ENCODE data around the gene SLC2A14. TPM values are rescaled to one million over a fixed set of nuclear protein-coding genes. Genes with fewer than 3 reads are reported as not detected.
"Not testable (repeated sequence)": the region's sequence is repeated elsewhere in the genome, so short reads cannot be mapped to it uniquely, and the experiment has no call there.

The SLC2A14 gene
- total RNA-seq, 1 experiment from 2014 or later = not detected

DNA sequence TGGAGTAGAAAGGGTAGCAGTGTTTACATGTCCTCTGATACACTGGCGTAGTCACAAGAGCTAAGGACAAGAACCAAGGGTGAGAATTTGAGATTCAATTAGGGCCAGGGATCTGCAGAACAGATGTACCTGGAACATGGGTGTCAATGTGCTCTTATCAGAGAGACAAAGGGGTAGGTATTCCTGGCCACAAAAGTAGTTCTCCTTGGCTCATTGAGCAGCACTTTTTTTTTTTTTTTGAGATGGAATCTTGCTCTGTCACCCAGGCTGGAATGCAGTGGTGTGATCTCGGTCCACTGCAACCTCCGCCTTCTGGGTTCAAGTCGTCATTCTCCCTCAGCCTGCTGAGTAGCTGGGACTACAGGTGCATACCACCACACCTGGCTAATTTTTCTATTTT is 33.6 kb upstream of the SLC2A14 start:
- H3K4me2 ChIP-seq (ENCODE audit: low read depth, low read length, poor library complexity, severe bottlenecking); DNase-seq; H3K79me2 ChIP-seq (ENCODE audit: low read length); H3K9me2 ChIP-seq (replicated peaks; ENCODE audit: insufficient read depth, low read length); H2AFZ ChIP-seq (ENCODE audit: low read length); H3K4me1 ChIP-seq (ENCODE audit: low read length); H3K27me3 ChIP-seq (ENCODE audit: low read length); H3K27ac ChIP-seq (ENCODE audit: low read length); H3K9me3 ChIP-seq (ENCODE audit: low read length); H3K4me3 ChIP-seq (ENCODE audit: low read length); H3K9ac ChIP-seq (ENCODE audit: low read length); H3K36me3 ChIP-seq (ENCODE audit: insufficient read depth, low read length); H4K20me1 ChIP-seq (ENCODE audit: insufficient read depth, low read depth, low read length): not testable (repeated sequence)

DNA sequence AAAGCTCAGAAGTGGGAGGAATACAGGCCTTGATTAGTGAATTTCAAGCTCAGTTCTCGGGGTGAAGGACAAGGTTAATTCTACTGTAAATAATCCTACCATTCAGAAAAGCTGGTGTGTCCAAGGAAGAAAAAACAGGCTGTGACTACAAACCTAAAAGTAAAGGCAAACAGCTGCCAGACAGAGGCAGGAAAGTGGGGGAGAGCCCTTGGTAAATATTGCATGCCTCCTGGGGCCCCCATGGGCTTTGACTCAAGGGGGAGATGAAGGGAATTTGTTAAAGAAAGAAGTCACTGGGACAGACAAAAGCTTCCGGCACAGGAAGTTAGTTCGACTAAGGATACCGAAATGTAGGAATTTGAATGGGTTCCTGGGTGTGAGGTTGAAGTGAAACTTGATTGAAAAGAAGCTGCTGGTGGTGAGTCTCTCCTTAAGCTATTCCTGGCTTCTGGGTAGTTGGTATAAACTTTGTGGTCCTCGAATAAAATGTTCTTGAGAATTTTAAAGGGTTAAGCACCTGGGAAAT is 32.9 kb upstream of the SLC2A14 start:
- not testable (repeated sequence) for H2AFZ ChIP-seq (ENCODE audit: low read length); H3K9ac ChIP-seq (ENCODE audit: low read length); H3K36me3 ChIP-seq (ENCODE audit: insufficient read depth, low read length); H3K27ac ChIP-seq (ENCODE audit: low read length); H3K4me2 ChIP-seq (ENCODE audit: low read depth, low read length, poor library complexity, severe bottlenecking); H3K9me2 ChIP-seq (replicated peaks; ENCODE audit: insufficient read depth, low read length); DNase-seq; H3K27me3 ChIP-seq (ENCODE audit: low read length); H4K20me1 ChIP-seq (ENCODE audit: insufficient read depth, low read depth, low read length); H3K4me1 ChIP-seq (ENCODE audit: low read length); H3K79me2 ChIP-seq (ENCODE audit: low read length); H3K4me3 ChIP-seq (ENCODE audit: low read length); H3K9me3 ChIP-seq (ENCODE audit: low read length)

- Histone ChIP-seq H3K4me3 (ENCODE audit: low read length) (no peak overlapping the region), H2AFZ (ENCODE audit: low read length) (no peak overlapping the region), H3K36me3 (ENCODE audit: insufficient read depth, low read length) (no peaks in the 10 kb centered on the region), H3K9me2 (replicated peaks; ENCODE audit: insufficient read depth, low read length) (no peaks in the 10 kb centered on the region), H3K27me3 (ENCODE audit: low read length) (no peaks in the 10 kb centered on the region), H3K27ac (ENCODE audit: low read length) (no peak overlapping the region), H3K9me3 (ENCODE audit: low read length) (no peaks in the 10 kb centered on the region), H3K9ac (ENCODE audit: low read length) (no peak overlapping the region), H3K4me2 (ENCODE audit: low read depth, low read length, poor library complexity, severe bottlenecking) (no peak overlapping the region), H4K20me1 (ENCODE audit: insufficient read depth, low read depth, low read length) (no peaks in the 10 kb centered on the region), H3K4me1 (ENCODE audit: low read length) (no peaks in the 10 kb centered on the region), H3K79me2 (ENCODE audit: low read length) (no peaks in the 10 kb centered on the region)
- DNase-seq = no peak
Measured at GRCh38 chr12:7905071-7905470, 32.4 kb upstream of the SLC2A14 start.

- DNase-seq = not testable (repeated sequence)
Measured at GRCh38 chr12:7902416-7902815, 29.7 kb upstream of the SLC2A14 start.

GRCh38 chr12:7899755-7900154 is 27.0 kb upstream of the SLC2A14 start:
- H4K20me1 ChIP-seq (ENCODE audit: insufficient read depth, low read depth, low read length) = no peaks in the 10 kb centered on the region
- no peak for DNase-seq
- no peaks in the 10 kb centered on the region for H3K4me1 ChIP-seq (ENCODE audit: low read length)
- no peak overlapping the region for H3K4me2 ChIP-seq (ENCODE audit: low read depth, low read length, poor library complexity, severe bottlenecking)
- H3K27me3 ChIP-seq (ENCODE audit: low read length) = no peaks in the 10 kb centered on the region
- no peaks in the 10 kb centered on the region for H3K9me3 ChIP-seq (ENCODE audit: low read length)
- H3K27ac ChIP-seq (ENCODE audit: low read length) = no peak overlapping the region
- no peaks in the 10 kb centered on the region for H3K36me3 ChIP-seq (ENCODE audit: insufficient read depth, low read length)
- H3K79me2 ChIP-seq (ENCODE audit: low read length) = no peaks in the 10 kb centered on the region
- H3K9me2 ChIP-seq (replicated peaks; ENCODE audit: insufficient read depth, low read length) = no peaks in the 10 kb centered on the region
- H3K9ac ChIP-seq (ENCODE audit: low read length) = no peak overlapping the region
- no peak overlapping the region for H2AFZ ChIP-seq (ENCODE audit: low read length)
- H3K4me3 ChIP-seq (ENCODE audit: low read length) = no peak overlapping the region

More at GRCh38 chr12:7902416-7902815, 29.7 kb upstream of the SLC2A14 start:
- H3K36me3 ChIP-seq (ENCODE audit: insufficient read depth, low read length); H2AFZ ChIP-seq (ENCODE audit: low read length); H3K9me2 ChIP-seq (replicated peaks; ENCODE audit: insufficient read depth, low read length); H3K9me3 ChIP-seq (ENCODE audit: low read length); H3K27ac ChIP-seq (ENCODE audit: low read length); H3K79me2 ChIP-seq (ENCODE audit: low read length); H3K4me3 ChIP-seq (ENCODE audit: low read length); H3K4me1 ChIP-seq (ENCODE audit: low read length); H3K27me3 ChIP-seq (ENCODE audit: low read length); H3K9ac ChIP-seq (ENCODE audit: low read length); H4K20me1 ChIP-seq (ENCODE audit: insufficient read depth, low read depth, low read length); H3K4me2 ChIP-seq (ENCODE audit: low read depth, low read length, poor library complexity, severe bottlenecking): not testable (repeated sequence)

DNA sequence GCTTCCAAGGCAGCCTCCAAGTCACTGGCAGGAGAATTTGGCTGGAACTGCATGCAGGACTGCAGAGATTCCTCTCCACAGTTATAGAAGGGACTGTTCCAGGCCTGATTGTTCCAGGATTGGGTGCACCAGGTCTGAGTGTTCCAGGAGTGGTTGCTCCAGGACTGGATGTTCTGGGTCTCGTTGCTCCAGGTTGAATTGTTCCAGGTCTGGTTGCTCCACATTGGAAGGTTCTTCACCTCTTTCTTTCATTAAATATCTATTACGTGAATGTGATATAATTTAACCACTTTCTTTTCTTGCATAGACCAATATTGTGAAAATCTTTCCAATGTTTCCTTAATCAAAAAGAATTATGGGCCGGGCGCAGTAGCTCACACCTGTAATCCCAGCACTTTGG is 24.0 kb upstream of the SLC2A14 start:
- H3K4me1 ChIP-seq (ENCODE audit: low read length); H3K79me2 ChIP-seq (ENCODE audit: low read length); H3K4me3 ChIP-seq (ENCODE audit: low read length); DNase-seq; H3K4me2 ChIP-seq (ENCODE audit: low read depth, low read length, poor library complexity, severe bottlenecking); H3K9ac ChIP-seq (ENCODE audit: low read length); H3K36me3 ChIP-seq (ENCODE audit: insufficient read depth, low read length); H2AFZ ChIP-seq (ENCODE audit: low read length); H4K20me1 ChIP-seq (ENCODE audit: insufficient read depth, low read depth, low read length); H3K27ac ChIP-seq (ENCODE audit: low read length); H3K9me3 ChIP-seq (ENCODE audit: low read length); H3K9me2 ChIP-seq (replicated peaks; ENCODE audit: insufficient read depth, low read length); H3K27me3 ChIP-seq (ENCODE audit: low read length): not testable (repeated sequence)

GRCh38 chr12:7892186-7892980 is 19.7 kb upstream of the SLC2A14 start:
- Histone ChIP-seq H4K20me1 (ENCODE audit: insufficient read depth, low read depth, low read length) (no peaks in the 10 kb centered on the region), H3K4me2 (ENCODE audit: low read depth, low read length, poor library complexity, severe bottlenecking) (no peak overlapping the region), H3K9me3 (ENCODE audit: low read length) (no peaks in the 10 kb centered on the region), H3K27me3 (ENCODE audit: low read length) (no peaks in the 10 kb centered on the region), H3K79me2 (ENCODE audit: low read length) (no peaks in the 10 kb centered on the region), H3K27ac (ENCODE audit: low read length) (no peak overlapping the region), H3K36me3 (ENCODE audit: insufficient read depth, low read length) (no peaks in the 10 kb centered on the region), H3K4me3 (ENCODE audit: low read length) (no peak overlapping the region), H3K9me2 (replicated peaks; ENCODE audit: insufficient read depth, low read length) (no peaks in the 10 kb centered on the region), H3K4me1 (ENCODE audit: low read length) (no peaks in the 10 kb centered on the region), H2AFZ (ENCODE audit: low read length) (no peak overlapping the region), H3K9ac (ENCODE audit: low read length) (no peak overlapping the region)
- DNase-seq = no peak

GRCh38 chr12:7884689-7885088 is 12.0 kb upstream of the SLC2A14 start:
- H4K20me1 ChIP-seq (ENCODE audit: insufficient read depth, low read depth, low read length) = no peaks in the 10 kb centered on the region
- H3K36me3 ChIP-seq (ENCODE audit: insufficient read depth, low read length) = no peaks in the 10 kb centered on the region
- no peak overlapping the region for H3K27ac ChIP-seq (ENCODE audit: low read length)
- no peaks in the 10 kb centered on the region for H3K27me3 ChIP-seq (ENCODE audit: low read length)
- no peak overlapping the region for H3K9ac ChIP-seq (ENCODE audit: low read length)
- no peaks in the 10 kb centered on the region for H3K79me2 ChIP-seq (ENCODE audit: low read length)
- no peaks in the 10 kb centered on the region for H3K9me2 ChIP-seq (replicated peaks; ENCODE audit: insufficient read depth, low read length)
- DNase-seq = no peak
- no peak overlapping the region for H2AFZ ChIP-seq (ENCODE audit: low read length)
- no peak overlapping the region for H3K4me3 ChIP-seq (ENCODE audit: low read length)
- peaks cover 6% of the 10 kb centered on the region for H3K4me1 ChIP-seq (ENCODE audit: low read length)
- no peak overlapping the region for H3K4me2 ChIP-seq (ENCODE audit: low read depth, low read length, poor library complexity, severe bottlenecking)
- H3K9me3 ChIP-seq (ENCODE audit: low read length) = no peaks in the 10 kb centered on the region
